Fibroblast of villous mesenchyme (primary cell): Measurements from ENCODE around the gene NEU4. TPM values are rescaled to one million over a fixed set of nuclear protein-coding genes. Genes with fewer than 3 reads are reported as not detected.
"Not testable (repeated sequence)": the region's sequence is repeated elsewhere in the genome, so short reads cannot be mapped to it uniquely, and the experiment has no call there.

Experiments
- DNase-seq: peaks from one replicate; pipeline ENCODE4 v3.0.0-alpha.2; 2010; ENCODE audit warnings: low read depth
- H3K4me3 ChIP-seq: 2 replicates; pipeline ENCODE4 v1.5.1; 2011; ENCODE audit warnings: low read depth, mild to moderate bottlenecking, low read length
- CTCF ChIP-seq: IDR thresholded peaks from 2 replicates; pipeline ENCODE4 v1.5.1; 2012; ENCODE audit warnings: low read depth, mild to moderate bottlenecking, low read length; ENCODE audit not compliant: insufficient read depth
- total RNA-seq: library from RNA; depleted of rRNA; stranded (reverse); fragments of >200 nt; gene quantifications from 2 replicates; pipeline ENCODE4 v1.2.3, GENCODE V29; 2012

Gene NEU4
- total RNA-seq, 1 donor = not detected

DNA sequence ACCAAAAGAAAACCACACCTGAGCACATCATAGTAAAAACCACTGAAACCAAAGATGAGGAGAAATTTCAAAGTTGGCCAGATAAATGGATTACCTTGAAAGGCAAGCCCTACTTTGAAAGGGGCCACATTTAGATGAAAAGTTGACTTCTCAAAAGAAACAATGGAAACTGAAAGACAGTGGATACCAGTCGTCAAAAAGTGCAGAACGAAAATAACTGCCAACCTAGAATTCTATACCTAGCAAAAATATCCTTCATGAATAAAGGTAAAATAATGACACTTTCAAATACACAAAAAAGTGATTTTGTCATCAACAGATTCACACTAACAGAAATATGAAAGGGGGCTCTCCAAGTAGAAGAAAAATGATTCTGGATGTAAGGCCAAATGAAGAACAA, 18.4 kb downstream of the NEU4 start:
- no peak overlapping the region for H3K4me3 ChIP-seq
- TF ChIP-seq CTCF = no peak
- no peak for DNase-seq

DNA sequence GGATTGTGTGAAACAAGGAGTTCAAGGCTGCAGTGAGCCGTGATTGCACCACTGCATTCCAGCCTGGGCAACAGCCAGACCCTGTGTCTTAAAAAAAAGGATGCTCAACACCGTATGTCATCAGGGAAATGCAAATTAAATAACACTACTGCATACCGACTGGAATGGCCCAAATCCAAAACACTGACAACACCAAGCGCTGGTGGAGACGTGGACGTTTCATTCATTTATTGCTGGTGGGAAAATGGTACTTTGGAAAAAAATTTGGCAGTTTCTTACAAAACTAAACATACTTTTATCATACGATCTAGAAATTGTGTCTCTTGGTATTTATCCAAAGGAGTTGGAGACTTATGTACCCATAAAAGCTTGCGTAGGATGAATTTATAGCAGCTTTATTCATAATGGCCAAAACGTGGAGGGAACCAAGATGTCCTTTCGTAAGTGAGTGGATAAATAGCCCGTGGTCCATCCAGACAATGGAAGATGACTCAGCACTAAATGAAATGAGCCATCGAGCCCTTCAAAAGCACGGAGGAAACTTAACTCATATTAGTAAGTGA, 24.2 kb downstream of the NEU4 start:
- peak; percentile 74 for DNase-seq
- TF ChIP-seq CTCF = no peak
- no peak overlapping the region for H3K4me3 ChIP-seq

DNA sequence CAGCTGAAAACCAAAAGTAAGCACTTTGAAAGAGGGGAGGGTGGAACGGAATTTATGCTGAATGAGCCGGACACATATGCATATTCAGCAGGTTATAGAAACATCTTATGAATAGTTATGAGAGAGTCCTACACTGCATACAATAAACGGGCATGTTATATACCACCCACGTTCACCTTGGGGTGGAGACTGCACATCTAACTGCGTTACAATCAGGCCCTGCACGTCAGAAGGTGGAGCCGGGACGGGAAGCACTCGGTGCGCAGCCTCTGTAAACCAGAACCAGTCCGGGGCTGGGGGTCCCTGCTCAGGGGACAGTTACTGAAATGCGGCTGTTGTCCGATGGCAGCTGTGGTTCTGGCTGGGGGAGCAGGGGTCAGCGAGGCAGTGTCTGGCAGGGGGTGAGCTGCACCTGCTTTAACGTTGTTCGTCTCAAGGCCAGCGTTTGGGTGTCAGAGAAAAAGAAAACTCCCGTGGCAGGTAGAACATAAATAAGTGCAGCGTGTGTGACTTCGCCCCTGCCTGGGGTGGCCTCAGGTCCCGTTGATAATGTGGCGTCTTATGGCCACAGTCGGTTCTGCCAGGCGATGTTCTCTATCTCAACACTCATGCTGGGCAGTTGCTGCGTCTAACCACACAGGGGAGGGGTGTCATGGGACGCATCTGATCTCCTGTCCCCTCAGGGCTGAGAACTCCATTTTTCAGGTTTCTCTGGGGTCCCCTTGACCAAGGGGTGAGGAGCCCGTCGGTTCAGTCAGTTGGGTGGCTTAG, 24.9 kb downstream of the NEU4 start:
- DNase-seq, H3K4me3 ChIP-seq: not testable (repeated sequence)

DNA sequence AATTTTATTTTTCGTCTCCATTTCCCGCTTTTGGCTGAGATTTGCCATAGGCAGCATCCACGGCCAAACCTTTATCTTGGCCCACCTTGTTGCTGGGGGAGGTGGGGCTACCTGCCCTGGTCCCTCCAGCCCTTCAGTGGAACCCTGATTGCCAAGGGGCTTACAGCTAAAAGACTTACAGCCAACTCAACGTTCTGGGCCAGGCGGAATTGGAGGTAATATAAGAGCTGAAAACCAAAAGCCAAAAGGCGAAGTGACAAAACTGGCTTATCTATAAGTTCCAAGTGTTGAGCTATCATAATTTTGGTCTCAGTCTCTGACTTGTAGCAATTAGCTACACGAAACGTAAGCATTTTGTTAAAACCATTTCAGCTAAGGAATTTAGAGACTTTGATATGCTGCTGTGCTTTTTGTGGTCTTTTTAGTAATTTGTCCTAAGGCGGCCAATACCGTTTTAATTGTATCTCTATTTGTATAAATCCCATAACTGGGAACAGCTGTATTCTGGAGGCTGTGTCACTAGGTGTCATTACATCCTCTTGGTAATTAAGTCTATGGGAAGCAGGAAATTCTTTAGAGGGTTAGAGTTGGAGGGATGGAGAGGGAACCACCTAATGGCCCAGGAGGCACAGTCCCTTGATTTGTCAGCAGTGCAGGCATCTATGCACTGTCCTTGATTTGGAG, 25.7 kb downstream of the NEU4 start:
- TF ChIP-seq CTCF = no peak
- DNase-seq = no peak
- no peak overlapping the region for H3K4me3 ChIP-seq

DNA sequence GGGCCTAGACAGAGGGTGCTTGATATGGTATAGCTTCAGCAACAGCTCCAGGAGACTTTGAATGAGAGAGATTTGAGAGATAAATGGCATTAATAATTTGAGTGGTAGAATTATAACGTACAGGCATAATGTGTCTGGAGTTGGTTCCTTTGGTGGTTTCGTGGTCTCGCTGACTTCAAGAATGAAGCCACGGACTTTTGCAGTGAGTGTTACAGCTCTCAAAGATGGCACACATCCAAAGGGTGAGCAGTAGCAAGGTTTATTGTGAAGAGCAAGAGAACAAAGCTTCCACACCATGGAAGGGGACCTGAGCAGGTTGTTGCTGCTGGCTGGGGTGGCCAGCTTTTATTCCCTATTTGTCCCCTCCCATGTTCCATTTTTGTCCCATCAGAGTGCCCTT, 26.6 kb downstream of the NEU4 start:
- H3K4me3 ChIP-seq = no peak overlapping the region
- DNase-seq = no peak
- TF ChIP-seq CTCF = no peak

DNA sequence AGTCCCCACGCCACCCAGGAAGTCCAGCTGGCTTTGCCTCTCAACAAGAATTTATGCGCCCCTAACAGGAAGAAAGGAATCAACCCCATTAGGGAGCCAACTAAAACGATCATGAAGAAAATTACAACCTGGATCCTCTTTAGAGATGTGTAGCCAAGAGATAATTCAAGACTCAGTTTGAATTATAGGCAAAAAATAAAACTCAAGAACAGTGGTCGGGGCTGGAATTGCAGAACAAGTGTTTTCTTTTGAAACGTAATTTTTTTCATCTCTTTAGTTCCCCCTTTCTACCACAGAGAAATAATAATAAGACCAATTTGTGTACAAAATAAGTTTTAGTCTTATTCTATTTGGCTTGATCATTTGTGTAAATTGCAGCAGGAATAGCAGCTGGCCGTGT, 27.3 kb downstream of the NEU4 start:
- H3K4me3 ChIP-seq = no peak overlapping the region
- DNase-seq = no peak
- no peak for TF ChIP-seq CTCF

GRCh38 chr2:241837197-241837965, 28.4 kb downstream of the NEU4 start:
- no peak for TF ChIP-seq CTCF

More at GRCh38 chr2:241837197-241837965, 28.4 kb downstream of the NEU4 start:
- H3K4me3 ChIP-seq = no peak overlapping the region
- DNase-seq = no peak
